Measurements from ENCODE around the gene TERT.

The TERT gene

GRCh38 chr5:1206521-1207412 lies 88.1 kb downstream of the TERT start:
- no peak for DNase-seq (ENCODE audit: low read depth)

DNA sequence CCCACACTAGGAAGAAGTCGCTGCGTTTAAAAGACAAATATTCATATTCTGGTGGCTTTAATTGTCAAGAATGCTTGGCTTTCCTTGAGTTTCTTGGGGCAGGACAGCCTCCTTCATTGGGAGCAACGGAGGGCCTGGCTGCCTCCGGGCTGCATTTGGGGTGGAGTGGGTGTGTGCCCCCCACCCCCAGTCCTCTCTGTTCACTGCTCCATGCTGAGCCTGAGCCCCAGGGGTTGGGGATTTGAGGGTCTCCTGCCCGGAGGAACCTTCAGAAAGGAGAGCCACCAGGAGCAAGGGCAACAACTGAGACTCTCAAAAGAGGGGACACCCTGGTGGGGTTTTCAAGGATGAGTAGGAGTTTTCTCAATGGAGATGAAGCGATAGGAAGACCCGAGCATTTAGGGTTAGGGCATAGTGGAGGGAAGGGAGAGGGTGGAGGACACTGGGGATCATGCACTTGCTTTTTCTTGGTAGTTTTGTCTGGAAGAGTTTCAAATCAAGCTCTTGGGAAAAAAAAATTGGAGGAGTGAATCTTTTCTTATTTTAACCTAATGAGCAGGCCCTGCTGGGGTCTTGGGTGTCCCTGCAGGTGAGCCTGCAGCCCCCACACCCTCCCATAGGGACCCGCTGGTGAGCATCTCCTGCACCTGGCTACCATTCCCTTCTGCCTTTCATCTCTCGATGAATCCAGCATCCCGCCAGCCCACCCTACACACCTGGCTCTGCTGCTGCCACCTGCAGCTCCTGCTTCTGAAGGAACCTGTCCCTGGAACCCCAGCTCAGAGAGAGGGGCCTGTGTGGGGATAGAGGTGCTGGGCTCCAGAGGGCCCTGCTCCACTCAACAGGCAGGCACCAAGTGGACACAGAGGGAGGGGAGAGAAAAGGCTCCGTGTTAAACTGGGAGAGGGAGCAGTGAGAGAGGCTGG lies 89.3 kb downstream of the TERT start:
- no peak for DNase-seq (ENCODE audit: low read depth)

DNA sequence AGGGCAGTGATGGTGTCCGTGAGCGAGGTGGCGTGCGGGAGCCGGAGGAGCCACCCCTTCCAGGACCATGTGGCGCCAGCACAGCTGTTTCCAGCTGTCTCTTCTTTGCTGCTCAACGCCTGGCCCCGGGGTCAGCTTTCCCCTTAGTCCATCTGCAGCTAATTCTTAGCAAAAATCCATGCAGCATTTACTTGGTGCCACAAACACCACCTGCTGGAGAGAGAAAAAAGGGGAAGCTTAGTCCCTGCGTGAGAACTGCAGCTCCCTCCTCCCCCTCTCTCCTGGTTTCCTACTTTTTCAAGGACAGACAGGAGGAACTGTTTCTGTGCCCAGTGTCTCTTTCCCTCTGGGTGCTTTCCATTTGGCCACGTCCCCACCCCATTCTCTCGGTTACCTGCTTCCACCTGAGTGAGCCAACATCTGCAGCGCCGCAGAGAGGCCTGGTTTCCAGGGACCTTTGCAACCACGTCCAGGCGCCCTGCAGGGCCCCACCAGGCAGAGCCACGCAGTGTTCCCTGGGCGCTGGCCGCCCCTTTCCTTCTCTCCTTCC lies 90.1 kb downstream of the TERT start:
- no peak for DNase-seq (ENCODE audit: low read depth)

- DNase-seq (ENCODE audit: low read depth) = no peak
Observed at GRCh38 chr5:1203968-1204692, 90.7 kb downstream of the TERT start.

DNA sequence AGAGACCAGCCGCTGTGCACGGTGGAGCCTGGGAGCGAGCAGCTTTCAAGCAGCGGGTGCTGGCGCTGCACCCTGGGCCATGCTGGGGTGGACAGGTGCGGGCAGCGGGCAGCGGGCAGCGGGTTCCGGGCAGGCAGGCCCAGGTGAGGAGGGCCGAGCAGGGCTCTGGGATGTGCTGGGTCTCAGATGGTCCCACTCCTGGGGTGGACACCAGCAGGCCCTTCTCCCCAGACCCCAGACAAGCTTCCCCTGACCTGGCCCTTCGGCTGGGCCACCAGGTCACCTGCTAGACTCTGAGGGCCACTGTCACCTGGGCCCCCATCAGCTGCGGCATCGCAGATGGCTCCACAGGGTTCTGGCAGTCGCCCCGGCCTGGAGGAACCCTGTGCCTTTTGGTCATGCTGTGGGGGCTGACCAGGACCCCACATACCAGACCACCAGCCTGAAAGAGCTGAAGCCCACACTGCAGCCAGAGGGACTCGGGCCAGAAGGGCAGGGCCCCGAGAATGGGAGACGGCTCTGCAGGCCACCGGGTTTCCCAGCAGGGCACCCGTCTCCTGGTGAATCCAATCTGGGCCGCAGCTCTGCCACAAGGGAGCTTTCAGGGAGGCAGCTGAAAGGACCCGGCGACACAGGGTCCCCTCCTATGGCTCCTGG lies 91.4 kb downstream of the TERT start:
- no peak for DNase-seq (ENCODE audit: low read depth)
